Measurements from ENCODE around the gene TEX26.
"Not testable (repeated sequence)": the region's sequence is repeated elsewhere in the genome, so short reads cannot be mapped to it uniquely, and the experiment has no call there.

Gene TEX26

GRCh38 chr13:30920162-30920909 lies 12.1 kb upstream of the TEX26 start:
- DNase-seq: no peak

- no peak for DNase-seq
Measured at GRCh38 chr13:30923418-30923817, 9.0 kb upstream of the TEX26 start.

GRCh38 chr13:30924721-30925120 lies 7.7 kb upstream of the TEX26 start:
- no peak for DNase-seq

GRCh38 chr13:30925429-30925828 lies 7.0 kb upstream of the TEX26 start:
- DNase-seq: no peak

GRCh38 chr13:30926781-30927180 lies 5.7 kb upstream of the TEX26 start:
- DNase-seq: no peak

- DNase-seq: not testable (repeated sequence)
Measured at GRCh38 chr13:30927188-30927587, 5.3 kb upstream of the TEX26 start.

- DNase-seq: no peak
Measured at GRCh38 chr13:30927595-30927994, 4.9 kb upstream of the TEX26 start.

- no peak for DNase-seq
Measured at GRCh38 chr13:30928978-30929377, 3.5 kb upstream of the TEX26 start.

- no peak for DNase-seq
Measured at GRCh38 chr13:30933354-30933670, 856 bp downstream of the TEX26 start.

GRCh38 chr13:30934381-30934780 lies 1.9 kb downstream of the TEX26 start:
- DNase-seq: no peak

- no peak for DNase-seq
Measured at GRCh38 chr13:30934803-30935202, 2.3 kb downstream of the TEX26 start.

GRCh38 chr13:30936971-30937370 lies 4.5 kb downstream of the TEX26 start:
- no peak for DNase-seq

GRCh38 chr13:30943881-30944280 lies 11.4 kb downstream of the TEX26 start:
- DNase-seq: no peak

GRCh38 chr13:30957258-30957943 lies 24.9 kb downstream of the TEX26 start:
- no peak for DNase-seq

- DNase-seq: no peak
Measured at GRCh38 chr13:30959678-30960077, 27.2 kb downstream of the TEX26 start.

GRCh38 chr13:30963791-30964190 lies 31.3 kb downstream of the TEX26 start:
- peak; percentile 16 for DNase-seq

GRCh38 chr13:30965380-30965779 lies 32.9 kb downstream of the TEX26 start:
- DNase-seq: no peak

GRCh38 chr13:30966101-30966500 lies 33.6 kb downstream of the TEX26 start:
- DNase-seq: no peak

GRCh38 chr13:30968846-30969245 lies 36.4 kb downstream of the TEX26 start:
- DNase-seq: no peak

GRCh38 chr13:30971575-30971974 lies 39.1 kb downstream of the TEX26 start:
- no peak for DNase-seq

GRCh38 chr13:30972888-30973377 lies 40.5 kb downstream of the TEX26 start:
- DNase-seq: peak; percentile 2

- no peak for DNase-seq
Measured at GRCh38 chr13:30974350-30974749, 41.9 kb downstream of the TEX26 start.

GRCh38 chr13:30976025-30976424 lies 43.6 kb downstream of the TEX26 start:
- DNase-seq: no peak

Data from NCI-H510A treated with DMSO at 0.1 percent for 48 hours (cell line).